IMR-90 (cell line): ENCODE measurements around the gene CYS1. TPM values are rescaled to one million over a fixed set of nuclear protein-coding genes. Genes with fewer than 3 reads are reported as not detected.

Experiments
- ATAC-seq: fragments of 200-7000 bp; cut with Tn5 transposase; 2 replicates; pipeline ENCODE4 v1.9.1; 2020; ENCODE audit warnings: low read depth, mild to moderate bottlenecking, moderate library complexity
- BruUV-seq: library from RNA; stranded (reverse); fragments of 400-500 nt; replicated peaks from 2 replicates; lab custom pipeline; 2021; lab: Mats Ljungman, UMichigan
- CTCF ChIA-PET: fragments of 300-600 bp; formaldehyde crosslinking; extraction: SDS; loops from one replicate; lab custom pipeline; 2021; ENCODE audit warnings: antibody characterized with exemption; lab: Yijun Ruan, JAX
- POLR2A ChIA-PET: fragments of 300-600 bp; sonication (Branson Sonifier 250); formaldehyde crosslinking; loops from one replicate; lab custom pipeline; 2022; ENCODE audit warnings: antibody characterized with exemption; ENCODE audit not compliant: unreplicated experiment; lab: Charles Lee
- DNase-seq: peaks from one replicate; pipeline ENCODE4 v3.0.0; 2013
- H2AFZ ChIP-seq: replicated peaks from 2 replicates; pipeline ENCODE3; 2013; ENCODE audit warnings: low read length, mild to moderate bottlenecking; ENCODE audit not compliant: poor library complexity
- H2AK5ac ChIP-seq: 2 replicates; pipeline ENCODE4 v1.6.1; 2013; ENCODE audit warnings: low read depth, low read length, inconsistent platforms
- H2AK9ac ChIP-seq: replicated peaks from 2 replicates; pipeline ENCODE3; 2013; ENCODE audit warnings: mild to moderate bottlenecking, low read depth, low read length, moderate library complexity; ENCODE audit not compliant: poor library complexity
- H2BK120ac ChIP-seq: 2 replicates; pipeline ENCODE4 v1.6.1; 2013; ENCODE audit warnings: low read depth, low read length, inconsistent platforms
- H2BK15ac ChIP-seq: 3 replicates; pipeline ENCODE4 v1.6.1; 2013; ENCODE audit warnings: low read depth, low read length, inconsistent platforms
- H2BK20ac ChIP-seq: 2 replicates; pipeline ENCODE4 v1.6.1; 2013; ENCODE audit warnings: low read depth, mild to moderate bottlenecking, inconsistent platforms, low read length, moderate library complexity
- H2BK5ac ChIP-seq: 2 replicates; pipeline ENCODE4 v1.6.1; 2013; ENCODE audit warnings: mild to moderate bottlenecking, low read depth, low read length, inconsistent platforms; ENCODE audit not compliant: poor library complexity, severe bottlenecking
- H3K14ac ChIP-seq: replicated peaks from 2 replicates; pipeline ENCODE4 v1.6.1; 2013; ENCODE audit warnings: low read depth, low read length, inconsistent platforms
- H3K18ac ChIP-seq: 2 replicates; pipeline ENCODE4 v1.6.1; 2013; ENCODE audit warnings: low read depth, low read length, control low read depth
- H3K23ac ChIP-seq: 2 replicates; pipeline ENCODE4 v1.6.1; 2013; ENCODE audit warnings: low read depth, low read length, inconsistent platforms
- H3K27ac ChIP-seq: 2 replicates; pipeline ENCODE4 v1.5.1; 2013; ENCODE audit warnings: mild to moderate bottlenecking, control low read depth, low read length; ENCODE audit not compliant: insufficient read depth
- H3K27me3 ChIP-seq: 2 replicates; pipeline ENCODE4 v1.6.1; 2013; ENCODE audit warnings: low read length; ENCODE audit not compliant: control insufficient read depth, insufficient read depth
- H3K36me3 ChIP-seq: 2 replicates; pipeline ENCODE4 v1.6.1; 2013; ENCODE audit warnings: low read length, mixed read lengths; ENCODE audit not compliant: control insufficient read depth, insufficient read depth
- H3K4ac ChIP-seq: 2 replicates; pipeline ENCODE4 v1.6.1; 2013; ENCODE audit warnings: low read depth, low read length, inconsistent platforms
- H3K4me1 ChIP-seq: 2 replicates; pipeline ENCODE4 v1.6.1; 2013; ENCODE audit warnings: low read length, mixed read lengths; ENCODE audit not compliant: control insufficient read depth, insufficient read depth
- H3K4me2 ChIP-seq: 2 replicates; pipeline ENCODE4 v1.6.1; 2013; ENCODE audit warnings: low read depth, mild to moderate bottlenecking, control low read depth, low read length, moderate library complexity
- H3K4me3 ChIP-seq: 2 replicates; pipeline ENCODE4 v1.5.1; 2013; ENCODE audit warnings: low read depth, mild to moderate bottlenecking, control low read depth, low read length, moderate library complexity; ENCODE audit not compliant: insufficient read depth
- H3K56ac ChIP-seq: 2 replicates; pipeline ENCODE4 v1.6.1; 2013; ENCODE audit warnings: low read length, inconsistent platforms; ENCODE audit not compliant: insufficient read depth; ENCODE audit errors: extremely low read depth
- H3K79me1 ChIP-seq, 2 experiments: 2 replicates each; pipeline ENCODE4 v1.6.1; 2013; ENCODE audit warnings: low read length in 2 of 2, inconsistent platforms in 1 of 2, low read depth in 1 of 2
- H3K9ac ChIP-seq: 2 replicates; pipeline ENCODE4 v1.6.1; 2013; ENCODE audit warnings: low read depth, low read length, control low read depth
- H3K9me1 ChIP-seq: 2 replicates; pipeline ENCODE4 v1.6.1; 2013; ENCODE audit warnings: low read length, inconsistent platforms; ENCODE audit not compliant: insufficient read depth
- H3K9me3 ChIP-seq: 2 replicates; pipeline ENCODE4 v1.6.1; 2013; ENCODE audit warnings: low read length; ENCODE audit not compliant: control insufficient read depth, insufficient read depth
- H4K20me1 ChIP-seq: 2 replicates; pipeline ENCODE4 v1.6.1; 2013; ENCODE audit warnings: low read length, inconsistent platforms; ENCODE audit not compliant: insufficient read depth
- H4K5ac ChIP-seq: 2 replicates; pipeline ENCODE4 v1.6.1; 2013; ENCODE audit warnings: mild to moderate bottlenecking, low read depth, low read length, control low read depth
- H4K8ac ChIP-seq, 2 experiments: 2 replicates each; pipeline ENCODE4 v1.6.1; 2013; ENCODE audit warnings: low read depth in 2 of 2, low read length in 2 of 2, control low read depth in 1 of 2, inconsistent platforms in 1 of 2
- H4K91ac ChIP-seq: 2 replicates; pipeline ENCODE4 v1.6.1; 2013; ENCODE audit warnings: low read depth, low read length, inconsistent platforms; ENCODE audit not compliant: insufficient read depth
- CHD1 ChIP-seq: IDR thresholded peaks from 2 replicates; pipeline ENCODE4 v1.6.1; 2012; ENCODE audit warnings: low read depth, low read length, improper control_type of control experiment
- ELK1 ChIP-seq: fragments of 150-350 bp; IDR thresholded peaks from 2 replicates; pipeline ENCODE4 v1.6.1; 2016; ENCODE audit warnings: low read depth, mild to moderate bottlenecking, low read length, moderate library complexity, borderline replicate concordance
- MXI1 ChIP-seq: IDR thresholded peaks from 2 replicates; pipeline ENCODE4 v1.6.1; 2012; ENCODE audit warnings: low read depth, mild to moderate bottlenecking, low read length, moderate library complexity, borderline replicate concordance
- NFE2L2 ChIP-seq: fragments of 150-350 bp; IDR thresholded peaks from 2 replicates; pipeline ENCODE4 v1.6.1; 2016; ENCODE audit warnings: low read depth, mild to moderate bottlenecking, low read length
- POLR2A ChIP-seq: IDR thresholded peaks from 2 replicates; pipeline ENCODE4 v1.6.1; 2012; ENCODE audit warnings: mild to moderate bottlenecking, low read depth, low read length
- RCOR1 ChIP-seq: IDR thresholded peaks from 2 replicates; pipeline ENCODE4 v1.6.1; 2012; ENCODE audit warnings: mild to moderate bottlenecking, low read length, improper control_type of control experiment; ENCODE audit not compliant: insufficient replicate concordance
- whole genome bisulfite sequencing, 2 experiments: methylation state at CpG; one replicate each; pipeline versions ENCODE4 v1.1.5 to v1.1.7; 2013; ENCODE audit warnings: missing lambda C conversion rate in 2 of 2; ENCODE audit not compliant: insufficient read length in 1 of 2; ENCODE audit errors: extremely low coverage in 2 of 2; 5-methylcytosine and 5-hydroxymethylcytosine counted together
- dilution Hi-C: fragments of 300-500 bp; cut with HindIII; formaldehyde crosslinking; loops from one replicate; pipeline ENCODE4 v1.14.3; 2018; ENCODE audit warnings: low sequenced_read_pairs; ENCODE audit not compliant: unreplicated experiment
- in situ Hi-C: fragments of 300-500 bp; cut with MboI; formaldehyde crosslinking; loops from 3 replicates; pipeline ENCODE4 v1.14.3; 2019; ENCODE audit warnings: low sequenced_read_pairs, inconsistent platforms, mixed read lengths
- intact Hi-C: fragments of 100-400 bp; cut with micrococcal nuclease; formaldehyde crosslinking; loops from 2 replicates; pipeline ENCODE4 v1.10.0; 2022
- polyA plus RNA-seq, 3 experiments: library from polyadenylated mRNA; depleted of rRNA; stranded (reverse); fragments of >200 nt; gene quantifications; 2 replicates each; pipeline ENCODE4 v1.2.3, GENCODE V29; 2012; ENCODE audit warnings: low replicate concordance in 1 of 3
- total RNA-seq: library from RNA; depleted of rRNA; stranded (reverse); fragments of >200 nt; gene quantifications from 2 replicates; pipeline ENCODE4 v1.2.3, GENCODE V29; 2012
- TF ChIP-seq, protein P1 (sequence below): conservative IDR thresholded peaks from 2 replicates; pipeline ENCODE4 v1.5.1; 2012; ENCODE audit warnings: mild to moderate bottlenecking, low read depth, low read length, improper control_type of control experiment
- TF ChIP-seq, protein P2 (sequence below): fragments of 150-350 bp; IDR thresholded peaks from 2 replicates; pipeline ENCODE4 v1.6.1; 2017; ENCODE audit warnings: mild to moderate bottlenecking, antibody characterized with exemption, low read length, low read depth

Gene CYS1
- total and polyA plus RNA-seq, 2 of the 4 experiments (the other 2 are of a cell fraction) = under 0.01 to 0.12 TPM

DNA sequence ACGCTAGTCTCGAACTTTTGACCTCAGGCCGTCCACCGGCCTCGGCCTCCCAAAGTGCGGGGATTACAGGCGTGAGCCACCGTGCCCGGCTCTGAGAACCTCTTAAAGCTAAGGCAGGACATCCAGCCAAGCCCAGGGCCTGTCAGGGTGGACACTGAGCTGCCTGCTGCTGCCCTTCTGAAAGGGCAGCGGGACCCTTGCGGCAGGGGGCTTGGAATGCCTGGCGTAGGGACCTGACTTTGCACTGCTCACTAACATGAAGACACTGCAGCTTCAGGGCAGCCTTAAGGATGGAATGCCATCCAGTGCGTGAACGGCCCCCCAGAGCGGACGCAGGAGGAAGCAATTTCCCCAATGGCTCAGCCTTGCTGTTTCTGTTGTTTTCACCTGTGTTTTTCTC is 9.0 kb downstream of the CYS1 start:
- no peak overlapping the region for H3K23ac ChIP-seq
- dilution Hi-C loops (no loop called here), in situ Hi-C loops (loop anchor here (10.0 kb wide), 1 partner anchor 594 kb away; no protein-coding TSS in a partner anchor), intact Hi-C loops (loop anchor here (10.0 kb wide), 1 partner anchor 334 kb away; no protein-coding TSS in a partner anchor)
- no peak overlapping the region for H3K56ac ChIP-seq
- H2BK5ac ChIP-seq = no peak overlapping the region
- no peaks in the 10 kb centered on the region for H3K9me1 ChIP-seq
- no peak overlapping the region for H3K18ac ChIP-seq
- ATAC-seq = no peak
- no peak overlapping the region for H4K5ac ChIP-seq
- no peaks in the 10 kb centered on the region for H3K36me3 ChIP-seq
- no peak overlapping the region for H2BK15ac ChIP-seq
- POLR2A ChIA-PET = interaction anchor here (0.8 kb wide), 1 partner anchor 17 kb away, joined by 8 read pairs; no protein-coding TSS in a partner anchor
- WGBS, 2 experiments = 93% methylated on average over 16 of the region's 16 CpGs; no CpG with 5 or more reads in 1 of the 2 experiments
- peaks cover 26% of the 10 kb centered on the region for H3K27me3 ChIP-seq
- no peak overlapping the region for H2BK20ac ChIP-seq
- H3K9ac ChIP-seq = no peak overlapping the region
- no peak overlapping the region for H4K91ac ChIP-seq
- peaks cover 2% of the 10 kb centered on the region; the same call in 1 of the 2 replicates for H3K9me3 ChIP-seq
- TF ChIP-seq, protein P1, sequence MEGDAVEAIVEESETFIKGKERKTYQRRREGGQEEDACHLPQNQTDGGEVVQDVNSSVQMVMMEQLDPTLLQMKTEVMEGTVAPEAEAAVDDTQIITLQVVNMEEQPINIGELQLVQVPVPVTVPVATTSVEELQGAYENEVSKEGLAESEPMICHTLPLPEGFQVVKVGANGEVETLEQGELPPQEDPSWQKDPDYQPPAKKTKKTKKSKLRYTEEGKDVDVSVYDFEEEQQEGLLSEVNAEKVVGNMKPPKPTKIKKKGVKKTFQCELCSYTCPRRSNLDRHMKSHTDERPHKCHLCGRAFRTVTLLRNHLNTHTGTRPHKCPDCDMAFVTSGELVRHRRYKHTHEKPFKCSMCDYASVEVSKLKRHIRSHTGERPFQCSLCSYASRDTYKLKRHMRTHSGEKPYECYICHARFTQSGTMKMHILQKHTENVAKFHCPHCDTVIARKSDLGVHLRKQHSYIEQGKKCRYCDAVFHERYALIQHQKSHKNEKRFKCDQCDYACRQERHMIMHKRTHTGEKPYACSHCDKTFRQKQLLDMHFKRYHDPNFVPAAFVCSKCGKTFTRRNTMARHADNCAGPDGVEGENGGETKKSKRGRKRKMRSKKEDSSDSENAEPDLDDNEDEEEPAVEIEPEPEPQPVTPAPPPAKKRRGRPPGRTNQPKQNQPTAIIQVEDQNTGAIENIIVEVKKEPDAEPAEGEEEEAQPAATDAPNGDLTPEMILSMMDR = no peak
- TF ChIP-seq ELK1 (no peak), POLR2A (no peak), NFE2L2 (no peak), CHD1 (no peak), RCOR1 (no peak), MXI1 (no peak)
- TF ChIP-seq, protein P2, sequence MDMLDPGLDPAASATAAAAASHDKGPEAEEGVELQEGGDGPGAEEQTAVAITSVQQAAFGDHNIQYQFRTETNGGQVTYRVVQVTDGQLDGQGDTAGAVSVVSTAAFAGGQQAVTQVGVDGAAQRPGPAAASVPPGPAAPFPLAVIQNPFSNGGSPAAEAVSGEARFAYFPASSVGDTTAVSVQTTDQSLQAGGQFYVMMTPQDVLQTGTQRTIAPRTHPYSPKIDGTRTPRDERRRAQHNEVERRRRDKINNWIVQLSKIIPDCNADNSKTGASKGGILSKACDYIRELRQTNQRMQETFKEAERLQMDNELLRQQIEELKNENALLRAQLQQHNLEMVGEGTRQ = no peak
- no peak overlapping the region for H3K4me2 ChIP-seq
- no TSS peak for BruUV-seq
- no peak overlapping the region for H3K4me3 ChIP-seq
- CTCF ChIA-PET = interaction anchor here (0.6 to 3.1 kb wide), 6 partner anchors 25 to 1961 kb away, joined by 5 to 29 read pairs (median 6); no protein-coding TSS in a partner anchor
- H3K79me1 ChIP-seq = no peaks in the 10 kb centered on the region
- no peak overlapping the region for H3K14ac ChIP-seq
- no peak overlapping the region for H2AK9ac ChIP-seq
- H4K8ac ChIP-seq = no peak overlapping the region
- no peak overlapping the region for H3K4ac ChIP-seq
- H3K27ac ChIP-seq = no peak overlapping the region
- no peak overlapping the region for H2AFZ ChIP-seq
- no peak overlapping the region for H2AK5ac ChIP-seq
- DNase-seq = no peak
- H4K20me1 ChIP-seq = peaks cover 3% of the 10 kb centered on the region; the same call in 1 of the 2 replicates
- no peaks in the 10 kb centered on the region for H3K4me1 ChIP-seq
- H2BK120ac ChIP-seq = no peak overlapping the region
